ENCODE data around the gene PFKM.
"Not testable (repeated sequence)": the region's sequence is repeated elsewhere in the genome, so short reads cannot be mapped to it uniquely, and the experiment has no call there.

Gene PFKM

DNA sequence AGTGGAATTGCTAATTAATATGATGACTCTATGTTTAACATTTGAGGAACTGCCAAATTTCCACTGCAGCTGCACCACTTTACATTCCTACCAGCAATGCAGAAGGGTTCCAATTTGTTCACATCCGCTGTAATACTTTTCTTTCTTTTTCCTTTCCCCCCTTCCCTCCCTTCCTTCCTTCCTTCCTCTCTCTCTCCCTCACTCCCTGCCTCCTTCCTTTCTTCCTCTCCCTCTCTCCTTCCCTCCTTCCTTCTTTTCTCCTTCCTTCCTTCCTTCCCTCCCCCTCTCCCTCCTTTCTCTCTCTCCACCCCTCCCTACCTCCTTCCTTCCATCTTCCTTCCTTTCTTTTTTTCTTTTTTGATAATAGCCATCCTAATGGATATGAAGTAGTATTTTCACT is 3.2 kb upstream of the PFKM start:
- no peak for DNase-seq

DNA sequence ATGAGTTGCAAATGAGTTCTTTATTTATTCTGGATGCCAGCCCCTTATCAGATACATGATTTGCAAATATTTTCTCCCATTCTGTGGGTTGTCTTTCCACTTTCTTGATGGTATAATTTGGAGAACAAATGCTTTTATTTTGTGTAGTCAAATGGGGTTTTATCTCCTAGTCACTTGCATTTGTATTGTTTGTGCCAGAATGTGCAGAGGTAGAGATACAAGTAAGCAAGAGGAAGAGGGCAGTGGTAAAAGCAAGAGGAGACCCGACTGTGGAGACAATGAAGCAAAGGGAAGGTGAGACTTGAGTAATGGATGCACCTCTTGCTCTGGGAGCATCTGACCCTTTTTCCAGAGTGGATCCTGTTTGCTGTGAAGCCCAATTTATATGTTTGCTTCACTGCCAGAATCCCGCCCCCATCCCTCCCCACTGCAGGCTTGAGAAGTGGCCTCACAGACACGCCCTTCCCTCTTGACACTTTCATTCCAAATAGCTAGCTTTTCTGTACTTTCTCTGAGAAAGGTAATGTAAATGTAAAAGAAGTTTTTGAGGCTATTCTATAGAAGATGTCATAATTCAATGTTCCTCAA is 786 bp upstream of the PFKM start:
- no peak for DNase-seq

DNA sequence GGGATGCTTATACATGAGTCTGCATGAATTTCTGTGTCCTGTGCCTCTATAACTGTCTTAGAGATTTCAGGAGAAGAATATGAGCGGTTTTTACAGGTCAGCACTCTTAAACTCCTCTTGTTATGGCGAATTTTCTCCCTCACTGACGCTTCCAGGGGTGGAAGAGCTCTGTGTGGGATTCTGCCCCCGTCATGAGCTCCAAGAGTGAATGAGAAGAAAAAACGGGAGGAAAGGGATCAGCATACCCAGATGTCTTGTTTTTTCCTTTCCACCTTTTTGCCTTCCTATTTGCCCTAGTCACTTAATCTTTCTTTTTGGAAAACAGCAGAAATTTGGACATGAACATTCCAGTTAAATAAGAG is 651 bp downstream of the PFKM start:
- no peak for DNase-seq

DNA sequence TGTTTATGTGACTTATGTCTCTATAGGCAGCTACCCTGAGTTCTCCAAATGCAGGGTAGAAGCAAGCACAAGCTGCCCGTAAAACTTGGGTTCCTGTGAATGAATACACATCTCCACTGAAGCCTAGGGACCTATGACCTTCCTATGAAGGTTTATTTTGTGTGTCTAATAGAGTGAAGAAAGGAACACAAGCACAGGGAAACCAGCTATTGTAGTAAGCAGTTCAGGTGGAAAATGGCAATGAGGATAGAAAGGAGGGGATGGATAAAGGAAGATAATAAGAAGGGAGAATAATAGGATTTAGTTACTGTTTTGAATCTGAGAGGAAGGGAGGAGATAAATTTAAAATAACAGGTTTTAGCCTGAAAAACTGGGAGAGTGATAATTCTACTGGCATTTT is 2.4 kb downstream of the PFKM start:
- no peak for DNase-seq

DNA sequence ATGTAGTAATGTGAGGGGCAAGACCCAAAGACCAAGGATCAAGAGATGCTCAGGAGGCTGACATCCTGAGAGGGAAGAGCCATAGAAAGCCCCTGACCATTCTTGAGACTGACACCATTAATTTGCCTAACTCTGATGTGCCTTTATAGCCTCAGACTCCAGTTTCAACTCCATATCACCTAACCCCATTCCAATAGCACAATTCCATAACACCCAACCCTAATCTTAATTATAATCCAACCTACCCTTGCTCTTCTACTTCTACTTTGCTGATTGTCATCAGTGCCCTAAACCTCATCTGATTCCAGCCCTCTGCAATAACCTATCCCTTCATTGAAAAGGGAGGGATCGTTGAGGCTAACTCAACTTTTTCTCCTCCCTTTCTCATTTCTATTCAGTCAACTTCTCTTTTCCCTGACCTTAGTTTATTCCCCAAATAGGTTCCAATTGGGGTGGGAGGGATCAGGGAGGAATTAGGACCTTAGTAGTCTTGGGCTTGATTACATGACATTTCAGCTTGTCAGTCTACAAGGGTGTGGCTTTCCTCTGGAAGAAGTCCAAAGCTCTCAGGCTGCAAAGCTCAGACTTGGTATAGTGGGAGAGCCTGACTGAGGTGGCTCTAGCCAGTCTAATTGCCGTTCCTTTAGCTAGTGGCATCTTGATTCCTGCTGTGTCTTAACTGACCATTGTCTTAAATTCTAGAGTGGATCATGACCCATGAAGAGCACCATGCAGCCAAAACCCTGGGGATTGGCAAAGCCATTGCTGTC is 3.1 kb downstream of the PFKM start:
- no peak for DNase-seq

- no peak for DNase-seq
Measured at GRCh38 chr12:48123169-48123568, 4.0 kb downstream of the PFKM start.

- DNase-seq: not testable (repeated sequence)
Measured at GRCh38 chr12:48125542-48125941, 6.4 kb downstream of the PFKM start.

DNA sequence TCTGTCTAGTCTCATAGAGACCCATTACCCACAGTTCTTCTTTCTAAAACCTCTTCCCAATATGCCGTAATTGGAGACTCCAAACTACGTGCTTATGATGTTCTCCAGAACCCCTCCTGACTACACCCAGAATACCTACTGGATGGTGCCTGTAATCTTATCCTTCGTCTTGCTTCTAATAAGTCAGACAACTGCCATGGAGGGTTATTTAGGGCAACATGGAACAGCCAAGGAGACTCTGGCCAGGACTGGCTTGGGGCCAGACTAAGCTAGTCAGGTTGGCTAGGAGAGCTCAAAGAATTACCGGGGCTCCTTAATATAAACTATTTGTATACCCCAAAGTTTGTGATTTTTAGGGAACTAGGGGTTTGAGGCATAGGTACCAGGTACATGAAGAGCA is 6.8 kb downstream of the PFKM start:
- DNase-seq: no peak

DNA sequence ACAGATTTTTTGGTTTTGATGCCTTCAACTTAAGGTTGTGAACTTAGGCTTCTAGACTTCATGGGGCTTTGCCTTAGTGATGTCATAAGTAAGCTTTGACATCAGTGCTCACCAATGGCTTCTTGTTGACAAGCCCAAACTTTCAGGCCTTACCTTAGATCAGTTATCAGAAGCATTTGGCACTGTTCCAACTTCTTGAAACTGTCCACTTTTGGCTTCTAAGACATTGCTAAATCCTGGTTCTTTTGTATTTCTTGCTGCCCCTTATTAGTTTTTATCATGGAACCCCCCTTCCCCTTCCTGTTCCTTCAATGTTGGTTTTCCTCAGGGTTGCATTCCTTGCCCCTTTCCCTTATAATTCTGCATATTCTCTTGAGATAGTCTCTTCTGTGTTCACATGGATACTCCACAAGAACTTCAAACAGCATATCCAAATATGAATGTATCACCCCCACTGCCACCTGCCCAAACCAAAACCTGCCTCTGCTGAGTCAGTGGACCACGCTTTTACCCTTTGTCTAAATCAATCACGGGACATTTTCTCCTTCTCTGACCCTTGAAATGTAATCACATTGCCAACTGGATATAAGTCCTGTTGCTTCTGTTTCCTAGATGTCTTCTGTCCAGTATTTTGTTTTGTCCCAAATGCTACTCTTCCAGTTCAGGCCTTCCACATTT is 7.9 kb downstream of the PFKM start:
- no peak for DNase-seq

DNA sequence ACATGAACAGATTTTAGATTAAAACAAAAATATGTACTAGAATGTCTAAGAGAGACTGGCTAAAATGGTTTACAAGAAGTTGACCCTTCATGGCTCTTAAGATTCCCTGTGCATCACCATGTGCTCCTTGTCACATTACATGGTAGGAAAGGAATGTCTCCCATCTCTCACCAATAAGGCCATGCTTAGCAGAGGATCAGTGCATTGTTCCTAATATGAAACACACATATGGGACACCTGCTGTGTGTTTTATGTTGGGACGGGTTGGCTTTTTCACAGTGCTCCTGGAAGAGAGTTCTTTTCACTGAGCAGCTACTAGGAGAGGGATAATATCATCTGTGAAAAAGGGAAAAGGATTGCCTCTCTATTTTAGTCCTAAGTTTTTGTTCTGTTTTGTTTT is 9.6 kb downstream of the PFKM start:
- DNase-seq: no peak

- no peak for DNase-seq
Measured at GRCh38 chr12:48129376-48129775, 10.2 kb downstream of the PFKM start.

GRCh38 chr12:48131517-48131916 is 12.4 kb downstream of the PFKM start:
- no peak for DNase-seq

DNA sequence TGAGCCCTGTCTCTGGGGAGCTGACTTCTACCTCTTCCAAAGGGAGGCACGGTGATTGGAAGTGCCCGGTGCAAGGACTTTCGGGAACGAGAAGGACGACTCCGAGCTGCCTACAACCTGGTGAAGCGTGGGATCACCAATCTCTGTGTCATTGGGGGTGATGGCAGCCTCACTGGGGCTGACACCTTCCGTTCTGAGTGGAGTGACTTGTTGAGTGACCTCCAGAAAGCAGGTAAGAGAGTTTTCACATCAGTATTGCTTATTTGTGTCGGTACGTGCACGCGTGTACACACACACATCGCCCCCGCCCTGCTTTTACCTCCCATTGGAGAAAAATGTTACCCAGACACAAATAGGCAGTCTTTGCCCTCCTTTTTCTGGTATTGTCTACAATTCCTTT is 13.7 kb downstream of the PFKM start:
- no peak for DNase-seq

DNA sequence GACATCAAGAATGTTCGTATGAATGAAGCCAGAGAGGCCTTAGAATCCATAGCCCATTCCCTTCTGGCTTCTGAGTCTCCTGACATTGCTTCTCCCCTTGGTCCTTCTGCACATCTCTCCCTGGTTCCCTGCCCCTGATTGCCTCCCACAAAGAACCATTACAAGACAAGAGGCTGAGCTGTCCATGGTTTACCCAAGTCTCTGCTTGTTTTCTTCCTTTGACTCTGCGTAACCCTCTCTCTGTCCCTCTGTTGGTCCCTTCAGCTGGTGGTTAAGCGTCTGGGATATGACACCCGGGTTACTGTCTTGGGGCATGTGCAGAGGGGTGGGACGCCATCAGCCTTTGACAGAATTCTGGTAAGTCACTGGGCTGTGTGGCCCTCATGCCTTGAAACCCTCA is 15.9 kb downstream of the PFKM start:
- DNase-seq: no peak

- no peak for DNase-seq
Measured at GRCh38 chr12:48142818-48143674, 23.9 kb downstream of the PFKM start.

DNA sequence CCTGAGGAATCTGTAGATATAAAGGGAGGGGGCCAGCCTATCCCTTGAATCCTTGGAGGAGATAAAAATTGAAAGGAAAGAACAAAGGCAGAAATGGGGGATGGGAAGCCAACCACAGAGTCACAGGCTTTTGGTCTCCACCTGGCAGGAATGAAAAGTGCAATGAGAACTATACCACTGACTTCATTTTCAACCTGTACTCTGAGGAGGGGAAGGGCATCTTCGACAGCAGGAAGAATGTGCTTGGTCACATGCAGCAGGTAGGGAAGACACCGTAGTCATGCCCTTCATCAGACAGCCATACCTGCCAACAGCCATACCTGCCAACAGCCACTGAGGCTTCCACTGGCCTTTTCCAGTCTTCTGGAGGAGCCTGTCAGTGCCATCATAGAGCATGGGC is 24.7 kb downstream of the PFKM start:
- no peak for DNase-seq

- DNase-seq: no peak
Measured at GRCh38 chr12:48145981-48146380, 26.8 kb downstream of the PFKM start.

DNA sequence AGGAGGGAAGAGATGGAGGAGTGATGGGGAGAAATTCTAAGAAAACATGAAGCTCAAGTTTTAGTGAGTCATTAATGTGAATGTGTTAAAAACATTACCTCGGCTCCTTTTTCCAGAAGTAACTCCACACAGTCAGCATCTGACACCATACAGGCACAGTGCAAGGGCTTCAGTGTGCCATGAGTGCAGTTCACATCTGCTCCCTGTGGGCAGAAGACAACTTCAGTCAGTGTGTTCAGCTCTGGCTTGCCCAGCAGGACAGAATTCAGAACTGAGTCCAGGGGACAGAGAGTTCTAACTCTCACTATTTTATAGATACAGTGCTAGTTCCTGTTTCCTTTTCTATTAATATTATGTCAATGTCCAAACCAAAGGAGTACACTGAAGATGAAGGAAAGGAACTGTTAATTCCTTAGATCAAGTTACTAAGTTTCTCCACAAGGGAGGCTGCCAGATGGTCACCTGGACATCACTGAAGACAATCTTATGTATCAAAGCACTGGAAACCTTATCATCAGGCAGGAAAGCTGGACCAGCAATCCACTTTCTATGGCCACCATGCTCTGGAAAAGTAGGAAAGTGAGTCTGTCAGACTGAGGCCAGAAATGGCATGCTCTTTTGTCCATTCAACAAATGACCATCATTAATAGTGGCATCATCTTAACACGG is 32.1 kb downstream of the PFKM start:
- no peak for DNase-seq

DNA sequence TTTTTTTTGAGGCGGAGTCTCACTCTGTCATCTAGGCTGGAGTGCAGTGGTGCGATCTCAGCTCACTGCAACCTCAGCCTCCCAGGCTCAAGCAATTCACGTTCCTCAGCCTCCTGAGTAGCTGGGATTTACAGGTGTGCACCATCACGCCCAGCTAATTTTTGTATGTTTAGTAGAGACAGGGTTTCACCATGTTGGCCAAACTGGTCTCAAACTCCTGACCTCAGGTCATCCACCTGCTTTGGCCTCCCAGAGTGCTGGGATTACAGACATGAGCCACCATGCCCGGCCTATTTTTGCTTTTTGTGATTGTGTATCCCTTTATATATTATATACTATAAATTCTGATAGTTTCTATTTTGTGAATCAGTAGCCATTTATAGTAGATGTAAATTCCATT is 36.6 kb downstream of the PFKM start:
- not testable (repeated sequence) for DNase-seq

GRCh38 chr12:48156652-48157017 is 37.5 kb downstream of the PFKM start:
- DNase-seq: no peak

DNA sequence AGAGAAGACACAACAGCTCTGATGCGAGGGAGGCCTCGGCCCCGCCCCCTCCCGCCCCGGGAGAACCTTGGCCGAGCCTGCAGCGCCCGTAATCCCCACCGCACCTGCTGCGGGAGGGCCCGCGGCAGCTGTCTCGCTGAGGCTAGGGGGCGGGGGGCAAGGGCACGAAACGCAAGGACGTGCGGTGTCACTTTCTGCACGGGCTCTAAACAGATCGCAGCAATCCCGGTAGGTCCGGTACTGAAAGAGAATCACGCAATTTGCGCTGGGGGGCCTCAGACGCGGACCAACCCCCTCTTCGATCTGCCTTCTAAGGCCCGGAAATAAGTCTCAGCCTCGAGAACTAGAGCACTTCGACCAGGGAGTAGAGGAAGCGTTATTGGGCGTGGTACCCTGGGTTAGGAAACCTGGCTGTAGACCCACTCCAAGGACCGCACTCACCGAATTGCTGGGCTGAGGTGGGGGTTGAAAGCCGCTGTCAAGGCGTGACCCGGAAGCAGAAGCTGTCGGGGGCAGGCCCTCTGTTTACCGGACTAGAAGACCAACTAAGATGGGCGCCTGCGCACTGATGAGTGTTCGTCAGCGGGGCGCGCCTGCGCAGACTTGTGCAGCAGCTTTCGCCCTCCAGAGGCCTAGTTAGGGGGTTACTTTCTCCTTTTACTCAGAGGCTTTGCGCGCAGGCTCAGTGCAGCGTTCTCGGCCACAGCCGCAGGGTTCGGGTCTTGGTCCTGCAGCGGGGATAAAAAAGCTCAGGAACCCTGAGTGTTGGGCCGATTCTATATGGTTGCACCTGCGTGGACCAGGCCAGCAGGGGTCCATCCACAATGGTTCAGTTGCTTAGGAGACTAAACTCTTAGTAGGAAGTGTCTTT is 38.1 kb downstream of the PFKM start, which contains the start of gene ASB8:
Gene ASB8 (minus strand): TSS at position 498 of the 871 bp plus-strand sequence. CDS start 4,019 bp downstream, outside the sequence.
- DNase-seq: peak; percentile 96

GRCh38 chr12:48157889-48158370 is 38.8 kb downstream of the PFKM start:
- DNase-seq: no peak

All from SIG-M5 (cell line).